GM23338 (cell line): ENCODE data around the gene SLC26A1. TPM values are rescaled to one million over a fixed set of nuclear protein-coding genes. Genes with fewer than 3 reads are reported as not detected.

Experiments used
- ATAC-seq: fragments of 200-7000 bp; cut with Tn5 transposase; 3 replicates; pipeline ENCODE4 v1.9.1; 2020
- DNase-seq: peaks from one replicate; pipeline ENCODE4 v3.0.0-alpha.2; 2015; ENCODE audit warnings: low spot score
- H2AFZ ChIP-seq: fragments of 200-600 bp; sonication (generic); 2 replicates; pipeline ENCODE4 v1.8.0; 2016; ENCODE audit warnings: antibody characterized with exemption, mild to moderate bottlenecking, moderate library complexity
- H3F3A ChIP-seq: fragments of 200-600 bp; sonication (generic); replicated peaks from 2 replicates; pipeline ENCODE4 v1.8.0; 2017; ENCODE audit warnings: antibody characterized with exemption, mixed run types, low read depth
- H3K27ac ChIP-seq: fragments of 200-600 bp; sonication (generic); 2 replicates; pipeline ENCODE4 v1.6.1; 2016; ENCODE audit warnings: low read depth
- H3K27me3 ChIP-seq: fragments of 200-600 bp; sonication (generic); 2 replicates; pipeline ENCODE4 v1.8.0; 2016; ENCODE audit warnings: mild to moderate bottlenecking, mixed run types, moderate library complexity; ENCODE audit not compliant: insufficient read depth
- H3K36me3 ChIP-seq: fragments of 200-600 bp; sonication (generic); 2 replicates; pipeline ENCODE4 v1.8.0; 2016; ENCODE audit warnings: mild to moderate bottlenecking; ENCODE audit not compliant: insufficient read depth
- H3K4me1 ChIP-seq: fragments of 200-600 bp; sonication (generic); 2 replicates; pipeline ENCODE4 v1.8.0; 2016; ENCODE audit warnings: mild to moderate bottlenecking, moderate library complexity; ENCODE audit not compliant: insufficient read depth
- H3K4me2 ChIP-seq: fragments of 200-600 bp; sonication (generic); 2 replicates; pipeline ENCODE4 v1.7.1; 2017; ENCODE audit warnings: mixed run types
- H3K4me3 ChIP-seq: fragments of 200-600 bp; sonication (generic); 2 replicates; pipeline ENCODE4 v1.6.1; 2016; ENCODE audit warnings: mixed run types
- H3K79me2 ChIP-seq: fragments of 200-600 bp; sonication (generic); replicated peaks from 2 replicates; pipeline ENCODE4 v1.8.0; 2017; ENCODE audit warnings: mild to moderate bottlenecking; ENCODE audit not compliant: insufficient read depth
- H3K9me2 ChIP-seq: fragments of 200-600 bp; sonication (generic); 2 replicates; pipeline ENCODE4 v1.8.0; 2017; ENCODE audit not compliant: insufficient read depth
- H4K20me1 ChIP-seq: fragments of 200-600 bp; sonication (generic); replicated peaks from 2 replicates; pipeline ENCODE4 v1.8.0; 2017; ENCODE audit warnings: mild to moderate bottlenecking; ENCODE audit not compliant: insufficient read depth
- H3K27ac Mint-ChIP-seq: 2 replicates; pipeline ENCODE4 v1.8.0; 2020; ENCODE audit warnings: inconsistent platforms, mild to moderate bottlenecking, moderate library complexity, mixed read lengths
- H3K27me3 Mint-ChIP-seq: 3 replicates; pipeline ENCODE4 v1.8.0; 2022; ENCODE audit warnings: low read depth, mild to moderate bottlenecking, moderate library complexity, mixed read lengths, inconsistent platforms; ENCODE audit not compliant: insufficient read depth, poor library complexity
- H3K36me3 Mint-ChIP-seq: 3 replicates; pipeline ENCODE4 v1.8.0; 2021; ENCODE audit warnings: low read depth, mild to moderate bottlenecking, inconsistent platforms, moderate library complexity, mixed read lengths
- H3K4me1 Mint-ChIP-seq: 3 replicates; pipeline ENCODE4 v1.8.0; 2020; ENCODE audit warnings: mild to moderate bottlenecking, inconsistent platforms, mixed read lengths
- H3K4me3 Mint-ChIP-seq: 3 replicates; pipeline ENCODE4 v1.8.0; 2021; ENCODE audit warnings: moderate library complexity, mild to moderate bottlenecking, inconsistent platforms, mixed read lengths
- H3K9me3 Mint-ChIP-seq: 3 replicates; pipeline ENCODE4 v1.8.0; 2020; ENCODE audit warnings: moderate library complexity, mild to moderate bottlenecking, inconsistent platforms, mixed read lengths
- EZH2 ChIP-seq: fragments of 200-600 bp; sonication (generic); IDR thresholded peaks from one replicate; pipeline ENCODE4 v1.8.0; 2017; ENCODE audit warnings: antibody characterized with exemption, mild to moderate bottlenecking, low read depth; ENCODE audit not compliant: unreplicated experiment
- EZH2phosphoT487 ChIP-seq: fragments of 200-600 bp; sonication (generic); IDR thresholded peaks from one replicate; pipeline ENCODE4 v1.8.1; 2018; ENCODE audit warnings: antibody characterized with exemption; ENCODE audit not compliant: unreplicated experiment
- JUNB ChIP-seq: IDR thresholded peaks from one replicate; pipeline ENCODE4 v1.6.1; 2016; ENCODE audit warnings: antibody characterized with exemption; ENCODE audit not compliant: unreplicated experiment
- NANOG ChIP-seq: IDR thresholded peaks from 2 replicates; pipeline ENCODE4 v1.6.1; 2016; ENCODE audit warnings: antibody characterized with exemption, borderline replicate concordance
- STAT1 ChIP-seq: IDR thresholded peaks from one replicate; pipeline ENCODE4 v1.6.1; 2016; ENCODE audit warnings: antibody characterized with exemption; ENCODE audit not compliant: unreplicated experiment
- ZNF114 ChIP-seq: fragments of 250-450 bp; sonication (Bioruptor Pico); IDR thresholded peaks from 2 replicates; pipeline ENCODE4 v1.5.0; 2020; ENCODE audit warnings: mild to moderate bottlenecking, moderate library complexity
- ZNF331 ChIP-seq: fragments of 250-450 bp; sonication (Bioruptor Pico); IDR thresholded peaks from 2 replicates; pipeline ENCODE4 v1.5.0; 2020; ENCODE audit warnings: low read depth, mild to moderate bottlenecking, moderate library complexity
- polyA plus RNA-seq: library from polyadenylated mRNA; unstranded; fragments of >200 nt; fragmentation: Nextera tagmentation; extraction: Ambion mirVana; gene quantifications from 2 replicates; pipeline ENCODE4 v1.2.1, GENCODE V29; 2016
- total RNA-seq: library from RNA; depleted of rRNA; stranded (reverse); fragments of >200 nt; shearing (Covaris generic); gene quantifications from 2 replicates; pipeline ENCODE4 v1.2.3, GENCODE V29; 2014
- TF ChIP-seq, protein P1 (sequence below): IDR thresholded peaks from 2 replicates; pipeline ENCODE4 v1.6.1; 2016; ENCODE audit warnings: antibody characterized with exemption
- TF ChIP-seq, protein P2 (sequence below), 2 experiments: fragments of 200-600 bp in 1 of 2; sonication (generic) in 1 of 2; conservative IDR thresholded peaks; 2 replicates each; pipeline versions ENCODE4 v1.5.1 to v1.6.1; 2016 to 2017; ENCODE audit warnings: antibody characterized with exemption in 2 of 2, low read depth in 2 of 2, mild to moderate bottlenecking in 2 of 2, moderate library complexity in 1 of 2
- TF ChIP-seq, protein P3 (sequence below): IDR thresholded peaks from one replicate; pipeline ENCODE4 v1.6.1; 2018; ENCODE audit warnings: antibody characterized with exemption; ENCODE audit not compliant: unreplicated experiment
- TF ChIP-seq, protein P4 (sequence below): fragments of 250-450 bp; sonication (Bioruptor Pico); IDR thresholded peaks from 2 replicates; pipeline ENCODE4 v1.5.0; 2020; ENCODE audit warnings: mild to moderate bottlenecking, moderate library complexity

Gene SLC26A1
- total and polyA plus RNA-seq, 2 experiments from 2014 or later = 0.10 to 0.27 TPM

DNA sequence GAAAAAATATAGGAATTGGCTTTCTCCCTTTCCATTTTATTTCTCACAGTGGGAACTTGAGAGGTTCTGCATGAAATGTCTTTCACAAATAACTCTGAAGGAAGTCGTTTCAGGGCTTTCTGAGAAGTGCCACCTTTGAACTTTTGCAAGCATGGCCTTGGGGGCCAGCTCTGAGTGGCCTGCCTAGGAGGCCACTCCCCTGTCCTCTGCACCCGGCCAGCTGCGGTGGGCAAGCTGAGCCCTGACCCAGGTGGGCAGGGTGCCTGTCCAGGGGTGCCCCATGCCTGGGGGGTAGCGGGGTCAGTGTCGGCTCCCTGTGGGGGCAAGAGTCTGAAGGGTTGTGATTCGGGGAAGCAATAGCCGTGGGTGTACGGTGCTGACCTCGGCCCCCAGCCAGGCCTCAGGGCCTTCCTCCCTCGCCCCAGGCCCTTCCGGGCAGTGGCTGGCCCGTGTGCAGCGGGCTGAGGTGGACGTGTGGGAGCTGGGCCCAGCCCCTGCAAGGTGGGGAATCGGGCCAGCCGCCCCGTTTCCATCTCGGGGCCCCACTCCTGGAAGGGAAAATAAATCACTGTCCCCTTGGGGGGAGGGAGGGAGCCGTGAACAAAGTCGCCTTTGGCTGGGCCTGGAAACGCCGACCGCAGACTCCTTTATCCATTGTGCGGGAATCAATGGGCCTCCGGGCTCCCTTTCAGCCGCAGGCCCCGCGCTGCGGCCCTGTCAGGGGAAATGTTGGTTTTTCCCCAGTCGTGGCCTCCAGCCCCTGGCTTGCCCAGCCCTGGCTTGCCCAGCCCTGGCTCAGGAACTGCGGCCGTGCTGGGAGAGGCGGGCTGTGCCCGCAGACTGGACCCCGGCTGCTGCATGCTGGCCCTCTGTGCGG, 21.3 kb upstream of the SLC26A1 start:
- Mint-ChIP-seq H3K4me1 (peaks cover 5% of the 10 kb centered on the region; the same call in 2 of the 3 replicates), H3K36me3 (no peaks in the 10 kb centered on the region; the same call in 2 of the 3 replicates), H3K27me3 (peaks cover 13% of the 10 kb centered on the region), H3K9me3 (no peaks in the 10 kb centered on the region), H3K4me3 (no peak overlapping the region; the same call in 2 of the 3 replicates), H3K27ac (no peak overlapping the region)
- no peak overlapping the region for H3K4me3 ChIP-seq
- TF ChIP-seq STAT1 (no peak), NANOG (no peak), ZNF114 (no peak), ZNF331 (CRISPR knock-in tag) (no peak), JUNB (no peak), EZH2phosphoT487 (no peak), EZH2 (no peak)
- TF ChIP-seq, protein P1, sequence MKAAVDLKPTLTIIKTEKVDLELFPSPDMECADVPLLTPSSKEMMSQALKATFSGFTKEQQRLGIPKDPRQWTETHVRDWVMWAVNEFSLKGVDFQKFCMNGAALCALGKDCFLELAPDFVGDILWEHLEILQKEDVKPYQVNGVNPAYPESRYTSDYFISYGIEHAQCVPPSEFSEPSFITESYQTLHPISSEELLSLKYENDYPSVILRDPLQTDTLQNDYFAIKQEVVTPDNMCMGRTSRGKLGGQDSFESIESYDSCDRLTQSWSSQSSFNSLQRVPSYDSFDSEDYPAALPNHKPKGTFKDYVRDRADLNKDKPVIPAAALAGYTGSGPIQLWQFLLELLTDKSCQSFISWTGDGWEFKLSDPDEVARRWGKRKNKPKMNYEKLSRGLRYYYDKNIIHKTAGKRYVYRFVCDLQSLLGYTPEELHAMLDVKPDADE = no peak
- TF ChIP-seq, protein P2, sequence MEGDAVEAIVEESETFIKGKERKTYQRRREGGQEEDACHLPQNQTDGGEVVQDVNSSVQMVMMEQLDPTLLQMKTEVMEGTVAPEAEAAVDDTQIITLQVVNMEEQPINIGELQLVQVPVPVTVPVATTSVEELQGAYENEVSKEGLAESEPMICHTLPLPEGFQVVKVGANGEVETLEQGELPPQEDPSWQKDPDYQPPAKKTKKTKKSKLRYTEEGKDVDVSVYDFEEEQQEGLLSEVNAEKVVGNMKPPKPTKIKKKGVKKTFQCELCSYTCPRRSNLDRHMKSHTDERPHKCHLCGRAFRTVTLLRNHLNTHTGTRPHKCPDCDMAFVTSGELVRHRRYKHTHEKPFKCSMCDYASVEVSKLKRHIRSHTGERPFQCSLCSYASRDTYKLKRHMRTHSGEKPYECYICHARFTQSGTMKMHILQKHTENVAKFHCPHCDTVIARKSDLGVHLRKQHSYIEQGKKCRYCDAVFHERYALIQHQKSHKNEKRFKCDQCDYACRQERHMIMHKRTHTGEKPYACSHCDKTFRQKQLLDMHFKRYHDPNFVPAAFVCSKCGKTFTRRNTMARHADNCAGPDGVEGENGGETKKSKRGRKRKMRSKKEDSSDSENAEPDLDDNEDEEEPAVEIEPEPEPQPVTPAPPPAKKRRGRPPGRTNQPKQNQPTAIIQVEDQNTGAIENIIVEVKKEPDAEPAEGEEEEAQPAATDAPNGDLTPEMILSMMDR (conservative IDR thresholded peaks at IDR 0.05; ENCODE audit: low read depth in 2 of 2) = no peak
- TF ChIP-seq, protein P3, sequence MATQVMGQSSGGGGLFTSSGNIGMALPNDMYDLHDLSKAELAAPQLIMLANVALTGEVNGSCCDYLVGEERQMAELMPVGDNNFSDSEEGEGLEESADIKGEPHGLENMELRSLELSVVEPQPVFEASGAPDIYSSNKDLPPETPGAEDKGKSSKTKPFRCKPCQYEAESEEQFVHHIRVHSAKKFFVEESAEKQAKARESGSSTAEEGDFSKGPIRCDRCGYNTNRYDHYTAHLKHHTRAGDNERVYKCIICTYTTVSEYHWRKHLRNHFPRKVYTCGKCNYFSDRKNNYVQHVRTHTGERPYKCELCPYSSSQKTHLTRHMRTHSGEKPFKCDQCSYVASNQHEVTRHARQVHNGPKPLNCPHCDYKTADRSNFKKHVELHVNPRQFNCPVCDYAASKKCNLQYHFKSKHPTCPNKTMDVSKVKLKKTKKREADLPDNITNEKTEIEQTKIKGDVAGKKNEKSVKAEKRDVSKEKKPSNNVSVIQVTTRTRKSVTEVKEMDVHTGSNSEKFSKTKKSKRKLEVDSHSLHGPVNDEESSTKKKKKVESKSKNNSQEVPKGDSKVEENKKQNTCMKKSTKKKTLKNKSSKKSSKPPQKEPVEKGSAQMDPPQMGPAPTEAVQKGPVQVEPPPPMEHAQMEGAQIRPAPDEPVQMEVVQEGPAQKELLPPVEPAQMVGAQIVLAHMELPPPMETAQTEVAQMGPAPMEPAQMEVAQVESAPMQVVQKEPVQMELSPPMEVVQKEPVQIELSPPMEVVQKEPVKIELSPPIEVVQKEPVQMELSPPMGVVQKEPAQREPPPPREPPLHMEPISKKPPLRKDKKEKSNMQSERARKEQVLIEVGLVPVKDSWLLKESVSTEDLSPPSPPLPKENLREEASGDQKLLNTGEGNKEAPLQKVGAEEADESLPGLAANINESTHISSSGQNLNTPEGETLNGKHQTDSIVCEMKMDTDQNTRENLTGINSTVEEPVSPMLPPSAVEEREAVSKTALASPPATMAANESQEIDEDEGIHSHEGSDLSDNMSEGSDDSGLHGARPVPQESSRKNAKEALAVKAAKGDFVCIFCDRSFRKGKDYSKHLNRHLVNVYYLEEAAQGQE = no peak
- TF ChIP-seq, protein P4, sequence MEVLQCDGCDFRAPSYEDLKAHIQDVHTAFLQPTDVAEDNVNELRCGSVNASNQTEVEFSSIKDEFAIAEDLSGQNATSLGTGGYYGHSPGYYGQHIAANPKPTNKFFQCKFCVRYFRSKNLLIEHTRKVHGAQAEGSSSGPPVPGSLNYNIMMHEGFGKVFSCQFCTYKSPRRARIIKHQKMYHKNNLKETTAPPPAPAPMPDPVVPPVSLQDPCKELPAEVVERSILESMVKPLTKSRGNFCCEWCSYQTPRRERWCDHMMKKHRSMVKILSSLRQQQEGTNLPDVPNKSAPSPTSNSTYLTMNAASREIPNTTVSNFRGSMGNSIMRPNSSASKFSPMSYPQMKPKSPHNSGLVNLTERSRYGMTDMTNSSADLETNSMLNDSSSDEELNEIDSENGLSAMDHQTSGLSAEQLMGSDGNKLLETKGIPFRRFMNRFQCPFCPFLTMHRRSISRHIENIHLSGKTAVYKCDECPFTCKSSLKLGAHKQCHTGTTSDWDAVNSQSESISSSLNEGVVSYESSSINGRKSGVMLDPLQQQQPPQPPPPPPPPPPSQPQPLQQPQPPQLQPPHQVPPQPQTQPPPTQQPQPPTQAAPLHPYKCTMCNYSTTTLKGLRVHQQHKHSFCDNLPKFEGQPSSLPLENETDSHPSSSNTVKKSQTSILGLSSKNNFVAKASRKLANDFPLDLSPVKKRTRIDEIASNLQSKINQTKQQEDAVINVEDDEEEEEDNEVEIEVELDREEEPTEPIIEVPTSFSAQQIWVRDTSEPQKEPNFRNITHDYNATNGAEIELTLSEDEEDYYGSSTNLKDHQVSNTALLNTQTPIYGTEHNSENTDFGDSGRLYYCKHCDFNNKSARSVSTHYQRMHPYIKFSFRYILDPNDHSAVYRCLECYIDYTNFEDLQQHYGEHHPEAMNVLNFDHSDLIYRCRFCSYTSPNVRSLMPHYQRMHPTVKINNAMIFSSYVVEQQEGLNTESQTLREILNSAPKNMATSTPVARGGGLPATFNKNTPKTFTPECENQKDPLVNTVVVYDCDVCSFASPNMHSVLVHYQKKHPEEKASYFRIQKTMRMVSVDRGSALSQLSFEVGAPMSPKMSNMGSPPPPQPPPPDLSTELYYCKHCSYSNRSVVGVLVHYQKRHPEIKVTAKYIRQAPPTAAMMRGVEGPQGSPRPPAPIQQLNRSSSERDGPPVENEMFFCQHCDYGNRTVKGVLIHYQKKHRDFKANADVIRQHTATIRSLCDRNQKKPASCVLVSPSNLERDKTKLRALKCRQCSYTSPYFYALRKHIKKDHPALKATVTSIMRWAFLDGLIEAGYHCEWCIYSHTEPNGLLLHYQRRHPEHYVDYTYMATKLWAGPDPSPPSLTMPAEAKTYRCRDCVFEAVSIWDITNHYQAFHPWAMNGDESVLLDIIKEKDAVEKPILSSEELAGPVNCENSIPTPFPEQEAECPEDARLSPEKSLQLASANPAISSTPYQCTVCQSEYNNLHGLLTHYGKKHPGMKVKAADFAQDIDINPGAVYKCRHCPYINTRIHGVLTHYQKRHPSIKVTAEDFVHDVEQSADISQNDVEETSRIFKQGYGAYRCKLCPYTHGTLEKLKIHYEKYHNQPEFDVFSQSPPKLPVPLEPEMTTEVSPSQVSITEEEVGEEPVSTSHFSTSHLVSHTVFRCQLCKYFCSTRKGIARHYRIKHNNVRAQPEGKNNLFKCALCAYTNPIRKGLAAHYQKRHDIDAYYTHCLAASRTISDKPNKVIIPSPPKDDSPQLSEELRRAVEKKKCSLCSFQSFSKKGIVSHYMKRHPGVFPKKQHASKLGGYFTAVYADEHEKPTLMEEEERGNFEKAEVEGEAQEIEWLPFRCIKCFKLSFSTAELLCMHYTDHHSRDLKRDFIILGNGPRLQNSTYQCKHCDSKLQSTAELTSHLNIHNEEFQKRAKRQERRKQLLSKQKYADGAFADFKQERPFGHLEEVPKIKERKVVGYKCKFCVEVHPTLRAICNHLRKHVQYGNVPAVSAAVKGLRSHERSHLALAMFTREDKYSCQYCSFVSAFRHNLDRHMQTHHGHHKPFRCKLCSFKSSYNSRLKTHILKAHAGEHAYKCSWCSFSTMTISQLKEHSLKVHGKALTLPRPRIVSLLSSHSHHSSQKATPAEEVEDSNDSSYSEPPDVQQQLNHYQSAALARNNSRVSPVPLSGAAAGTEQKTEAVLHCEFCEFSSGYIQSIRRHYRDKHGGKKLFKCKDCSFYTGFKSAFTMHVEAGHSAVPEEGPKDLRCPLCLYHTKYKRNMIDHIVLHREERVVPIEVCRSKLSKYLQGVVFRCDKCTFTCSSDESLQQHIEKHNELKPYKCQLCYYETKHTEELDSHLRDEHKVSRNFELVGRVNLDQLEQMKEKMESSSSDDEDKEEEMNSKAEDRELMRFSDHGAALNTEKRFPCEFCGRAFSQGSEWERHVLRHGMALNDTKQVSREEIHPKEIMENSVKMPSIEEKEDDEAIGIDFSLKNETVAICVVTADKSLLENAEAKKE (CRISPR knock-in tag) = no peak
- no peaks in the 10 kb centered on the region for H3K36me3 ChIP-seq
- H3K4me2 ChIP-seq = no peak overlapping the region
- DNase-seq (no peak), ATAC-seq (no peak)
- 0 out of 2 replicates have a peak, but pooled peaks cover 3% of the 10 kb centered on the region for H3K79me2 ChIP-seq
- H3K27me3 ChIP-seq = peaks cover 14% of the 10 kb centered on the region
- no peaks in the 10 kb centered on the region for H3K9me2 ChIP-seq
- H3K4me1 ChIP-seq = no peaks in the 10 kb centered on the region; the same call in 1 of the 2 replicates
- 0 out of 2 replicates have a peak, but pooled peaks cover 5% of the 10 kb centered on the region for H3F3A ChIP-seq
- no peak overlapping the region for H2AFZ ChIP-seq
- peaks cover 6% of the 10 kb centered on the region; the same call in 1 of the 2 replicates for H4K20me1 ChIP-seq
- no peak overlapping the region for H3K27ac ChIP-seq
